ENCODE results near the gene TAB2.

The TAB2 gene

GRCh38 chr6:149306967-149307366 is 10.5 kb upstream of the TAB2 start:
- H3K9ac ChIP-seq (ENCODE audit: low read length), result no peak overlapping the region
- H3K27ac ChIP-seq (ENCODE audit: low read length), result no peak overlapping the region
- no peaks in the 10 kb centered on the region for H3K36me3 ChIP-seq (replicated peaks; ENCODE audit: low read depth, low read length)
- H3K27me3 ChIP-seq (ENCODE audit: low read depth, low read length), result no peaks in the 10 kb centered on the region
- H3K9me3 ChIP-seq (ENCODE audit: insufficient read depth, low read length), result no peaks in the 10 kb centered on the region
- H3K4me3 ChIP-seq (ENCODE audit: low read length), result no peak overlapping the region
- no peaks in the 10 kb centered on the region for H3K79me2 ChIP-seq (ENCODE audit: low read length)
- TF ChIP-seq, protein P1, sequence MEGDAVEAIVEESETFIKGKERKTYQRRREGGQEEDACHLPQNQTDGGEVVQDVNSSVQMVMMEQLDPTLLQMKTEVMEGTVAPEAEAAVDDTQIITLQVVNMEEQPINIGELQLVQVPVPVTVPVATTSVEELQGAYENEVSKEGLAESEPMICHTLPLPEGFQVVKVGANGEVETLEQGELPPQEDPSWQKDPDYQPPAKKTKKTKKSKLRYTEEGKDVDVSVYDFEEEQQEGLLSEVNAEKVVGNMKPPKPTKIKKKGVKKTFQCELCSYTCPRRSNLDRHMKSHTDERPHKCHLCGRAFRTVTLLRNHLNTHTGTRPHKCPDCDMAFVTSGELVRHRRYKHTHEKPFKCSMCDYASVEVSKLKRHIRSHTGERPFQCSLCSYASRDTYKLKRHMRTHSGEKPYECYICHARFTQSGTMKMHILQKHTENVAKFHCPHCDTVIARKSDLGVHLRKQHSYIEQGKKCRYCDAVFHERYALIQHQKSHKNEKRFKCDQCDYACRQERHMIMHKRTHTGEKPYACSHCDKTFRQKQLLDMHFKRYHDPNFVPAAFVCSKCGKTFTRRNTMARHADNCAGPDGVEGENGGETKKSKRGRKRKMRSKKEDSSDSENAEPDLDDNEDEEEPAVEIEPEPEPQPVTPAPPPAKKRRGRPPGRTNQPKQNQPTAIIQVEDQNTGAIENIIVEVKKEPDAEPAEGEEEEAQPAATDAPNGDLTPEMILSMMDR (IDR thresholded peaks at IDR 0.05; ENCODE audit: low read depth, low read length), result no peak
- no peak for TF ChIP-seq EZH2phosphoT487 (IDR thresholded peaks at IDR 0.05; ENCODE audit: low read depth)
- H2AFZ ChIP-seq (ENCODE audit: low read depth, low read length), result no peak overlapping the region
- H3K4me2 ChIP-seq (ENCODE audit: low read length), result no peak overlapping the region
- H4K20me1 ChIP-seq (ENCODE audit: insufficient read depth, low read length), result no peaks in the 10 kb centered on the region
- H3K4me1 ChIP-seq (ENCODE audit: low read length), result no peaks in the 10 kb centered on the region

DNA sequence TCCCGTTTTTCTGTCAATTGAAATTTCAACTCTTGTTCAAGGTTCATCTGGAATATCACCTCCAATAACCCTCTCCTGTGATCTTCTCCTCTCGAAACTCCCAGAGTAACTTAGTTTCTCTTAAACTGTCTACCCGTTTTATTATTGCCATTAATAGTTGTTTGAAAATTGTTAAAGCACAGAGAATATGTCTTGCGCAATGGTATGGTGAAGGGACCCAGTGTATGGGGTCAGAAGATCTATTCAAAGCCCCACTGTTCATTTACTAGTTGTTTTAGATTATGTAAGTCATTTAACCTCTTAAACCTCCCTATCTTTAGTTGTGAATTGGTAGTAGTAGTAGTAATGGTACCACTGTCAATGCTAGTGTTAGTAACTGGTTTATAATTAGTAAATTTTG is 6.2 kb upstream of the TAB2 start:
- Histone ChIP-seq H3K36me3 (replicated peaks; ENCODE audit: low read depth, low read length) (no peaks in the 10 kb centered on the region), H3K27ac (ENCODE audit: low read length) (no peak overlapping the region), H4K20me1 (ENCODE audit: insufficient read depth, low read length) (no peaks in the 10 kb centered on the region), H3K9ac (ENCODE audit: low read length) (no peak overlapping the region), H3K4me3 (ENCODE audit: low read length) (no peak overlapping the region), H3K79me2 (ENCODE audit: low read length) (peaks cover 9% of the 10 kb centered on the region), H3K4me2 (ENCODE audit: low read length) (no peak overlapping the region), H3K9me3 (ENCODE audit: insufficient read depth, low read length) (no peaks in the 10 kb centered on the region), H2AFZ (ENCODE audit: low read depth, low read length) (no peak overlapping the region), H3K4me1 (ENCODE audit: low read length) (peaks cover 8% of the 10 kb centered on the region), H3K27me3 (ENCODE audit: low read depth, low read length) (no peaks in the 10 kb centered on the region)
- TF ChIP-seq EZH2phosphoT487 (IDR thresholded peaks at IDR 0.05; ENCODE audit: low read depth), result no peak
- TF ChIP-seq, protein P1 (IDR thresholded peaks at IDR 0.05; ENCODE audit: low read depth, low read length), result no peak

DNA sequence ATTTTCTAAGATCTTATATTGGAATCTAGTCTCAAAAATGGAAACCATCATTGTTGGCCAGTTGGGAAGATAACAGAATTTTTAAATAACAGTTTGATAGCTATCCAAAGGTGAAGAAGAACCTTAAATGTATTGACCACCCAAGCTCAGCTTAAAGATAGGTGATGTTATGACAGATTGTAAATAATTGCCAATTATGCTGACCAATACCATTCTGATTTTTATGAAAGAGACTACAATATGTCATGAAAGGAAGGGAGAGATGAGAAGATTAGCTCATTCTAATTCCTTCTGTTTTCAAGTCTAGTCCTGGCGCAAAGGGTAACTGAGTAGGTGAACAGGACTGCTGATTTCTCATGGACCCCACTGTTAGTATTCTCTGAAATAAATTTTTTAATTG is 5.7 kb upstream of the TAB2 start:
- Histone ChIP-seq H3K27ac (ENCODE audit: low read length) (no peak overlapping the region), H4K20me1 (ENCODE audit: insufficient read depth, low read length) (no peaks in the 10 kb centered on the region), H3K4me3 (ENCODE audit: low read length) (no peak overlapping the region), H3K36me3 (replicated peaks; ENCODE audit: low read depth, low read length) (no peaks in the 10 kb centered on the region), H3K27me3 (ENCODE audit: low read depth, low read length) (no peaks in the 10 kb centered on the region), H3K79me2 (ENCODE audit: low read length) (peaks cover 14% of the 10 kb centered on the region), H3K9me3 (ENCODE audit: insufficient read depth, low read length) (no peaks in the 10 kb centered on the region), H3K4me1 (ENCODE audit: low read length) (peaks cover 8% of the 10 kb centered on the region), H2AFZ (ENCODE audit: low read depth, low read length) (no peak overlapping the region), H3K4me2 (ENCODE audit: low read length) (no peak overlapping the region), H3K9ac (ENCODE audit: low read length) (no peak overlapping the region)
- TF ChIP-seq EZH2phosphoT487 (IDR thresholded peaks at IDR 0.05; ENCODE audit: low read depth), result no peak
- TF ChIP-seq, protein P1 (IDR thresholded peaks at IDR 0.05; ENCODE audit: low read depth, low read length), result no peak

- H3K27ac ChIP-seq (ENCODE audit: low read length), result no peak overlapping the region
- H3K9me3 ChIP-seq (ENCODE audit: insufficient read depth, low read length), result no peaks in the 10 kb centered on the region
- peaks cover 25% of the 10 kb centered on the region for H3K79me2 ChIP-seq (ENCODE audit: low read length)
- no peak overlapping the region for H3K4me2 ChIP-seq (ENCODE audit: low read length)
- no peak overlapping the region for H2AFZ ChIP-seq (ENCODE audit: low read depth, low read length)
- no peak overlapping the region for H3K4me3 ChIP-seq (ENCODE audit: low read length)
- H3K4me1 ChIP-seq (ENCODE audit: low read length), result peaks cover 8% of the 10 kb centered on the region
- H4K20me1 ChIP-seq (ENCODE audit: insufficient read depth, low read length), result no peaks in the 10 kb centered on the region
- no peaks in the 10 kb centered on the region for H3K27me3 ChIP-seq (ENCODE audit: low read depth, low read length)
- no peak for TF ChIP-seq EZH2phosphoT487 (IDR thresholded peaks at IDR 0.05; ENCODE audit: low read depth)
- TF ChIP-seq, protein P1 (IDR thresholded peaks at IDR 0.05; ENCODE audit: low read depth, low read length), result no peak
- no peaks in the 10 kb centered on the region for H3K36me3 ChIP-seq (replicated peaks; ENCODE audit: low read depth, low read length)
- no peak overlapping the region for H3K9ac ChIP-seq (ENCODE audit: low read length)
Observed at GRCh38 chr6:149313070-149313469, 4.4 kb upstream of the TAB2 start.
